Measurements from ENCODE around the gene ZSWIM8.
"Not testable (repeated sequence)": the region's sequence is repeated elsewhere in the genome, so short reads cannot be mapped to it uniquely, and the experiment has no call there.

The ZSWIM8 gene, protein sequence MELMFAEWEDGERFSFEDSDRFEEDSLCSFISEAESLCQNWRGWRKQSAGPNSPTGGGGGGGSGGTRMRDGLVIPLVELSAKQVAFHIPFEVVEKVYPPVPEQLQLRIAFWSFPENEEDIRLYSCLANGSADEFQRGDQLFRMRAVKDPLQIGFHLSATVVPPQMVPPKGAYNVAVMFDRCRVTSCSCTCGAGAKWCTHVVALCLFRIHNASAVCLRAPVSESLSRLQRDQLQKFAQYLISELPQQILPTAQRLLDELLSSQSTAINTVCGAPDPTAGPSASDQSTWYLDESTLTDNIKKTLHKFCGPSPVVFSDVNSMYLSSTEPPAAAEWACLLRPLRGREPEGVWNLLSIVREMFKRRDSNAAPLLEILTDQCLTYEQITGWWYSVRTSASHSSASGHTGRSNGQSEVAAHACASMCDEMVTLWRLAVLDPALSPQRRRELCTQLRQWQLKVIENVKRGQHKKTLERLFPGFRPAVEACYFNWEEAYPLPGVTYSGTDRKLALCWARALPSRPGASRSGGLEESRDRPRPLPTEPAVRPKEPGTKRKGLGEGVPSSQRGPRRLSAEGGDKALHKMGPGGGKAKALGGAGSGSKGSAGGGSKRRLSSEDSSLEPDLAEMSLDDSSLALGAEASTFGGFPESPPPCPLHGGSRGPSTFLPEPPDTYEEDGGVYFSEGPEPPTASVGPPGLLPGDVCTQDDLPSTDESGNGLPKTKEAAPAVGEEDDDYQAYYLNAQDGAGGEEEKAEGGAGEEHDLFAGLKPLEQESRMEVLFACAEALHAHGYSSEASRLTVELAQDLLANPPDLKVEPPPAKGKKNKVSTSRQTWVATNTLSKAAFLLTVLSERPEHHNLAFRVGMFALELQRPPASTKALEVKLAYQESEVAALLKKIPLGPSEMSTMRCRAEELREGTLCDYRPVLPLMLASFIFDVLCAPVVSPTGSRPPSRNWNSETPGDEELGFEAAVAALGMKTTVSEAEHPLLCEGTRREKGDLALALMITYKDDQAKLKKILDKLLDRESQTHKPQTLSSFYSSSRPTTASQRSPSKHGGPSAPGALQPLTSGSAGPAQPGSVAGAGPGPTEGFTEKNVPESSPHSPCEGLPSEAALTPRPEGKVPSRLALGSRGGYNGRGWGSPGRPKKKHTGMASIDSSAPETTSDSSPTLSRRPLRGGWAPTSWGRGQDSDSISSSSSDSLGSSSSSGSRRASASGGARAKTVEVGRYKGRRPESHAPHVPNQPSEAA (N-terminal part only)

GRCh38 chr10:73785211-73785720, at the start of gene ZSWIM8:
Gene ZSWIM8, plus strand, starts transcription at chr10:73785606. Its CDS starts 273 bp downstream, at chr10:73785879.
- peak; percentile 61 for DNase-seq (ENCODE audit: low read depth)

DNA sequence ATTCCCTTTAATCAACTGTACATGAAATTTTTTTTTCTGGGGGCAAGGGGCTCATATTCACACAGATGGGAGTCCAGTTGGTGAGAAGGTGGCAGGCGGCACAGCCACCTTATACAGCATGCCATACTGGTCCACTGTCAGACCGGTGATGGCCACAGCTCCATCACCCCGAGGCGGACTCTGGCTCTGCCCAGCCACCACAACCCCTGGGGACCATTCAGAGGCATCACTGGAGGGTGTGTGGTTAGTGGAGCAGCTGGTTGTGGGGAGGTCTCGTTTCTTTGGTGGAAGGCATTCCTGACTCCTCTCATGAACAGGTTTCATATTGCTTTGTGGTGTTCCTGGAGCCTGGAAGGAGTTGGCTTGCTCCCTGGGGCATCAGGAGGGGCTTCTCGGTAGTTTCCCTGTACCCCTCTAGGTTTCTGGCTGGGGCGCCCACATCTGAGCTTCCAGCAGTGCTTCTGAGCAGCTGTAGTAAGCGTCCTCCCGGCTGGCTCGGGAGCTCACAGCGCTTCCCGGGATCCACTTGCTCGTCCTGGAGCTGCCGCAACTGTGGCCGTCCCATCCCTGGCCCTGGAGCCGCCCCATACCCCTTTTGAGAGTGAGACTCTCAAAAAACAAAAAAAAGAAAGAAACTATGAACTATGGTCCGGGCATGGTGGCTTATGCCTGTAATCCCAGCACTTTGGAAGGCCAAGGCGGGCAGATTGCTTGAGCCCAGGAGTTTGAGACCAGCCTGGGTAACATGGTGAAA, 44.7 kb upstream of the ZSWIM8 start:
- DNase-seq (ENCODE audit: low read depth) = not testable (repeated sequence)

- no peak for DNase-seq (ENCODE audit: low read depth)
Measured at GRCh38 chr10:73742454-73742734, 43.0 kb upstream of the ZSWIM8 start.

- no peak for DNase-seq (ENCODE audit: low read depth)
Measured at GRCh38 chr10:73743327-73743904, 42.0 kb upstream of the ZSWIM8 start.

GRCh38 chr10:73743905-73744663, 41.3 kb upstream of the ZSWIM8 start, which contains the start of gene SEC24C:
Gene SEC24C, plus strand, starts transcription at chr10:73744372. Its CDS starts 2,461 bp downstream, at chr10:73746833.
- peak; percentile 90 for DNase-seq (ENCODE audit: low read depth)

- DNase-seq (ENCODE audit: low read depth) = peak; percentile 30
Measured at GRCh38 chr10:73744664-73744975, 40.8 kb upstream of the ZSWIM8 start.

GRCh38 chr10:73746721-73747120, 38.7 kb upstream of the ZSWIM8 start:
- DNase-seq (ENCODE audit: low read depth) = no peak

GRCh38 chr10:73750819-73751218, 34.6 kb upstream of the ZSWIM8 start:
- no peak for DNase-seq (ENCODE audit: low read depth)

DNA sequence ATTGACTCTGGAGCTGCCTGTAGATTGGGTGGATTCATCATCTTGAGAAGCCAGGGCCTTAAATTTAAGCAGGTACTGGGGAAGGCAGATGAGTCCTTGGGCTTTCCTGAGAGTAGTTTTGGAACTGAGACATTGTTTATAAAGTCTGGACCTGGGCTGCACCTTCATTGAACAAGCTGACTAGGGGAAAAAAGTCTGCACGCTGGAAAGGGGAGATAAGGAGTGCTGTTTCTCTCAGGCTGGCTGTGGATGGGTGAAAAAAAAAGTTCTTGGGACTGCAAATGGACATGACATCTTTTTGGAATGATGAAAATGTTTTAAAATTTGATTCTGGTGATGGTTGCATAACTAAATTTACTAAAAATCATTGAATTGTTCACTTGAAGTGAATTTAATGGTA, 29.2 kb upstream of the ZSWIM8 start:
- DNase-seq (ENCODE audit: low read depth) = no peak

DNA sequence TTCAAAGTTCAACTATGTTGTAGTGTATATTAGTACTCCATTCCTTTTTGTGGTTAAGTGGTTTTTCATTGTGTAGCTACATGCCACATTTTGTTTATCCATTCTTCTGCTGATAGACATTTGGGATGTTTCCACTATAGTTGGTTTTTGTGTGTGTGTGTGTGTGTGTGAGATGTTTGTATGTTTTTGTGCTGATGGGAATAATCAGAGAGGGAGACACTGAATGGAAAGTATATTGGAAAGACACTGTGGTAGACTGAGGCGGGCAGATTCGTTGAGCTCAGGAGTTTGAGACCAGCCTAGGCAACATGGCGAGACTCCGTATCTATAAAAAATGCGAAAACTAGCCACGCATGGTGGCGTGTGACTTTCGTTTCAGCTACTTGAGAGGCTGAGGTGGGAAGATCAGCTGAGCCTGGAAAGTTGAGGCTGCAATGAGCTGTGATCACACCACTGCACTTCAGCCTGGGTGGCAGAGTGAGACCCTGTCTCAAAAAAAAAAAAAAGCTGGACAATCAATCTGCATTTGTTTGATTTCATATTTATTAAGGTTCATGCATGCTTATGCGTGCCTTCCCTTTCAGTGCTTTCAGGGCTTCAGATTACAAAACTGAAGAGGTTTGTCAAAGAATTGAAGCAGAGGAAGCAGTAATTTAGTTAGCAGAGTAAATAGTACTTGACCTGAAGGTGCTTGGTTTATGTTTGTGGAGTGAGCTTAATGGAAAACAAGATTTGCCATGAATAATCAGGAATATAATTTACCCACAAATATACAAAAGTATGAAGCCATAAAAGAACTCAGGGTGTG, 26.5 kb upstream of the ZSWIM8 start:
- DNase-seq (ENCODE audit: low read depth) = no peak

- no peak for DNase-seq (ENCODE audit: low read depth)
Measured at GRCh38 chr10:73759512-73760115, 25.8 kb upstream of the ZSWIM8 start.

GRCh38 chr10:73761781-73762180, 23.6 kb upstream of the ZSWIM8 start:
- DNase-seq (ENCODE audit: low read depth) = no peak

DNA sequence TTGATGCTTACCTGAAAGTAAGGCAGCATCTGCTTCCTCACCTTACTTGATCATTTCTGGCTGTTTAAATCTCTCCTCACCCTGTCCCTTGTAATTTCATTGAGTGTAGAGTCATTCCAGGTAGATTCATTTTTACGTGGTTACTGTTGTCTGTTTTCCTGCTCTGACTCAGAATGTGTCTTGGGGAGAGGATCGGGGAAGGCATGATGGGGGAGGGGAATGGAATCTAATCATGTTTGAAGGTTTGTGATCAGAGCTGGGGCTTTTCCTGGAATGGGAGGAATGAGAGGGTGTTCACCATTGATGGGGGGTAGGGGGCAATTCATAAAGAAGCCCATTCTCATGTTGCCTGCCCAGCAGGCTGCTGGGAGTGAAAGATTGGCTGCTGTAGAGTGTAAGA, 22.5 kb upstream of the ZSWIM8 start:
- DNase-seq (ENCODE audit: low read depth) = no peak

DNA sequence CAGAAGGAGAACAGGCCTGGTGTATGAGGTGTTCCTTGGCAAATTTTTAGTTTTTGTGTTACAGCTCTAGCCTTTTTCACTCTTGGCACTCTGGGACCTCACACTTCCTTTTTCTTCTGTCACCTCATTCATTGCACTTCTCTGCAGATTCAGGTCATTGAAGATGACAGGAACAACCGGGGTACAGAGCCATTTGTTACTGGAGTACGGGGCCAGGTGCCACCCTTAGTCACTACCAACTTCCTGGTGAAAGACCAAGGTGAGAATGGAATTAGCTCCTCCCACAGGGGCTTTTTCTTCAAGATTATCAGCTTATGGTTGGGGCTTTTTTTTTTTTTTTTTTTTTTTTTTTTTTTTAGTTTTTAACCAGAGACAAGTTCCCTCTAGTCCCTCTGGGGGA, 22.1 kb upstream of the ZSWIM8 start:
- DNase-seq (ENCODE audit: low read depth) = no peak

DNA sequence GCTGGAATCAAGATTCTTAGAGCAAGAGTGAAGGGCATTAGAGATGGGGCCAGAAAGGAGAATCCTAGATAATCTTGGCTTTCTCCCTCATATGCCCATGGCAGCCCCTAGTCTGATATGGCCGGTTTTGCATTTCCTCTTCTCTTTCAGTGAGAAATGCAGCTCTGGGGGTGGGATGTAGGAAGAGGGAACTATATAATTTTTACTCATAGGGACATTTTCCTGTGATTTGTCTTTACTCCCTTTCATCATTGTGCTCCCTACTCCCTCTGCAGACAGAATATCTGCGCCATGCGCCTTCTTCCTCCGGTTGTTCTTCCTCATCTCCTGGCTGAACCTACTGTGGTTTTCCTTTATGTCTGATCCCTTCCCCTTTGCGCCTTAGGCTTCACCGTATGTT, 20.3 kb upstream of the ZSWIM8 start:
- no peak for DNase-seq (ENCODE audit: low read depth)

GRCh38 chr10:73768881-73769280, 16.5 kb upstream of the ZSWIM8 start:
- no peak for DNase-seq (ENCODE audit: low read depth)

- no peak for DNase-seq (ENCODE audit: low read depth)
Measured at GRCh38 chr10:73769396-73769795, 16.0 kb upstream of the ZSWIM8 start.

DNA sequence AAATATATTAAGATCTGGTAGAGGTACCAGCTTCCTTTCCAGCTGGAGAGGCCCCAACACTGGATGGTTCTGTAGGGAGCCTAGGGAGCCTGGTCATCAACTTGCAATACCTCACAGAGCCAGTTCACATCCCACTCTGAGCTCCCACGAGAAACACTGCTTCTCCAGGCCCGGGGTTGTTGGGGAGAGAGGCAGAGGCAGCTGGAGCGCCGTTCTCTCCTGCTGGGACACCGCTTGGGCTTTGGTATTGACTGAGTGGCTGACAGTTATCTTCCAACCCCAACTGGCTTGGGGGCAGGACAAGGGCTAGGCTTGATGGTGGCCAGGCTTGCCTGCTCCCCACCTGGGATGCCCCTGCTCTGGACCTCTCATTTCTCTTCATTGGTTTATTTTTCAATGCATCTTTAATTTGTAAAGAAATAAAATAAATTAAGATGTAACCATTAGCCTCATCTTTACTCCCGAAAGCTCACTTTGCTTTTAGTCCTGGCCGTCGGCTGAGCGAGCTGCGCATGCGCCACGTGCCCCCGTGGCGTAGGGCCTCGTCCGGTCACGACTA, 13.6 kb upstream of the ZSWIM8 start:
- peak; percentile 60 for DNase-seq (ENCODE audit: low read depth)
